B cell (primary cell): Measurements from ENCODE around the gene WDR7. TPM values are rescaled to one million over a fixed set of nuclear protein-coding genes. Genes with fewer than 3 reads are reported as not detected.

Experiments used
- ATAC-seq: fragments of 200-7000 bp; cut with Tn5 transposase; one replicate; pipeline ENCODE4 v1.10.0; 2021; ENCODE audit warnings: low read depth, mild to moderate bottlenecking, moderate number of reproducible peaks, moderate library complexity
- CTCF ChIA-PET: fragments of 350-600 bp; sonication (Branson Sonifier 250); formaldehyde crosslinking; loops from one replicate; lab custom pipeline; 2021; ENCODE audit warnings: antibody characterized with exemption, inconsistent platforms; lab: Charles Lee
- POLR2A ChIA-PET: fragments of 350-600 bp; sonication (Branson Sonifier 250); formaldehyde crosslinking; loops from one replicate; lab custom pipeline; 2021; ENCODE audit warnings: antibody characterized with exemption; lab: Charles Lee
- DNase-seq: peaks from one replicate; pipeline ENCODE4 v3.0.0; 2013
- H2AFZ ChIP-seq: 2 replicates; pipeline ENCODE4 v1.6.1; 2012; ENCODE audit warnings: mild to moderate bottlenecking, low read depth, low read length; ENCODE audit not compliant: insufficient read depth, poor library complexity, severe bottlenecking
- H3K27ac ChIP-seq, 2 donors: 1 replicate in 1 of 2; 2 replicates in 1 of 2; pipeline ENCODE4 v1.5.1; 2012 to 2013; ENCODE audit warnings: low read length in 2 of 2, mild to moderate bottlenecking in 2 of 2, moderate library complexity in 1 of 2
- H3K27me3 ChIP-seq, 4 experiments: fragments of 200-600 bp in 1 of 4; sonication (generic) in 1 of 4; replicated peaks in 1 of 4; 1 replicate in 2 of 4; 2 replicates in 2 of 4; pipeline versions ENCODE4 v1.6.1 to v1.7.0; 2013 to 2016; ENCODE audit warnings: low read length in 3 of 4, mild to moderate bottlenecking in 2 of 4, mixed read lengths in 1 of 4, moderate library complexity in 1 of 4; ENCODE audit not compliant: insufficient read depth in 4 of 4, control insufficient read depth in 3 of 4; ENCODE audit errors: control extremely low read depth in 1 of 4
- H3K36me3 ChIP-seq, 2 experiments: replicated peaks in 1 of 2; 1 replicate in 1 of 2; 2 replicates in 1 of 2; pipeline versions ENCODE4 v1.6.1 to v1.7.1; 2013; ENCODE audit warnings: low read length in 1 of 2; ENCODE audit not compliant: insufficient read depth in 2 of 2, control insufficient read depth in 1 of 2; ENCODE audit errors: control extremely low read depth in 1 of 2, extremely low read depth in 1 of 2
- H3K4me1 ChIP-seq, 2 donors: fragments of 200-600 bp in 1 of 2; sonication (generic) in 1 of 2; 1 replicate in 1 of 2; 2 replicates in 1 of 2; pipeline versions ENCODE4 v1.5.1 to v1.6.1; 2013 to 2017; ENCODE audit warnings: low read length in 2 of 2; ENCODE audit not compliant: control insufficient read depth in 2 of 2, insufficient read depth in 2 of 2
- H3K4me2 ChIP-seq: replicated peaks from 2 replicates; pipeline ENCODE3; 2012; ENCODE audit warnings: mild to moderate bottlenecking, low read depth, low read length; ENCODE audit not compliant: poor library complexity, severe bottlenecking
- H3K4me3 ChIP-seq, 5 experiments: fragments of 200-600 bp in 1 of 5; sonication (generic) in 1 of 5; 1 replicate in 3 of 5; 2 replicates in 2 of 5; pipeline versions ENCODE4 v1.5.1 to v1.7.0; 2011 to 2016; ENCODE audit warnings: low read length in 4 of 5, mild to moderate bottlenecking in 4 of 5, low read depth in 2 of 5, control low read depth in 1 of 5, moderate library complexity in 1 of 5; ENCODE audit not compliant: insufficient read depth in 1 of 5; ENCODE audit errors: control extremely low read depth in 1 of 5, extremely low read depth in 1 of 5
- H3K79me2 ChIP-seq: fragments of 200-600 bp; sonication (generic); one replicate; pipeline ENCODE4 v1.6.0; 2016; ENCODE audit warnings: low read length; ENCODE audit not compliant: control insufficient read depth, insufficient read depth
- H3K9ac ChIP-seq: fragments of 200-600 bp; sonication (generic); 2 replicates; pipeline ENCODE4 v1.6.1; 2017; ENCODE audit warnings: mild to moderate bottlenecking, low read length, moderate library complexity
- H3K9me3 ChIP-seq, 3 donors: one replicate each; pipeline versions ENCODE4 v1.6.1 to v1.7.1; 2013; ENCODE audit warnings: low read length in 2 of 3; ENCODE audit not compliant: control insufficient read depth in 2 of 3, insufficient read depth in 1 of 3; ENCODE audit errors: control extremely low read depth in 1 of 3
- H4K20me1 ChIP-seq: 2 replicates; pipeline ENCODE4 v1.6.0; 2012; ENCODE audit warnings: mild to moderate bottlenecking, low read length; ENCODE audit not compliant: insufficient read depth, control insufficient read depth, poor library complexity, severe bottlenecking
- H3K27ac Mint-ChIP-seq: one replicate; pipeline ENCODE4 v1.8.0; 2021; ENCODE audit warnings: mixed read lengths
- H3K27me3 Mint-ChIP-seq: one replicate; pipeline ENCODE4 v1.8.0; 2021; ENCODE audit warnings: mixed read lengths
- H3K4me1 Mint-ChIP-seq: one replicate; pipeline ENCODE4 v1.8.0; 2021; ENCODE audit warnings: mixed read lengths
- H3K4me3 Mint-ChIP-seq: one replicate; pipeline ENCODE4 v1.8.0; 2021; ENCODE audit warnings: mixed read lengths
- H3K9me3 Mint-ChIP-seq: one replicate; pipeline ENCODE4 v1.8.0; 2022; ENCODE audit warnings: mixed read lengths; ENCODE audit not compliant: insufficient read depth
- EZH2 ChIP-seq: IDR thresholded peaks from 2 replicates; pipeline ENCODE4 v1.6.1; 2012; ENCODE audit warnings: borderline replicate concordance, low read depth, mild to moderate bottlenecking, moderate library complexity, low read length; ENCODE audit not compliant: insufficient read depth, poor library complexity, severe bottlenecking
- WGBS: methylation state at CpG from one replicate; pipeline ENCODE4 v1.1.5; 2013; ENCODE audit warnings: missing lambda C conversion rate; ENCODE audit not compliant: insufficient coverage; 5-methylcytosine and 5-hydroxymethylcytosine counted together
- intact Hi-C: fragments of 100-400 bp; cut with micrococcal nuclease; formaldehyde crosslinking; loops from one replicate; pipeline ENCODE4 v1.10.0; 2022
- polyA plus RNA-seq: library from polyadenylated mRNA; depleted of rRNA; stranded (reverse); fragments of >200 nt; gene quantifications from 2 replicates; pipeline ENCODE4 v1.2.3, GENCODE V29; 2012
- total RNA-seq, 2 donors: library from RNA; stranded (reverse); fragments of 120-200 nt in 1 of 2; gene quantifications; 1 replicate in 1 of 2; 2 replicates in 1 of 2; pipeline versions ENCODE4 v1.2.3 to v1.2.4, GENCODE V29; 2013 to 2022
- TF ChIP-seq, protein P1 (sequence below): fragments of 200-600 bp; IDR thresholded peaks from one replicate; pipeline ENCODE4 v1.8.0; 2022; ENCODE audit warnings: antibody characterized with exemption, mild to moderate bottlenecking

Gene WDR7
- total and polyA plus RNA-seq, 2 donors (not counting 1 experiment from before 2014, with no cell fraction given) = 5.5 to 45.0 TPM

DNA sequence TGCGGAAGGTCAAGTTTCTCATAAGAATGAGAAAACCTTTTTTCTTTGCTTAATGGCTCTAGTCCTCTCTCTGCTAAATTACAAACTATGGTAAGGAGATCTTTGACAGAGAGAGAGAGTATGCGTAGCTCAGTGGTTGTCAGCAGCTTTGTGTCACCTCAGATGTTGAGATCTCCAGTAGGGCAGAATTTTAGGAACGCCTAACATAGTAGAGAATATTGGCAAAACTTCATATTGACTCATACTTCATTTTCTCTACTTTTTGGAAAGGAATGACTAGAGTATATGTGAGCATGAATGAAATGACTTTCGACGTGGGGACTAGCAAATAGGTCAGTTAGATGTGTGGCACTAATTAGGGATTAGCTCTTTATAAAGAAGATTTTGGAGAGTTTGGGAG is 64.0 kb downstream of the WDR7 start:
- 95% methylated on average over 2 of the region's 5 CpGs for WGBS
- Mint-ChIP-seq H3K4me1 (peaks cover 4% of the 10 kb centered on the region), H3K27me3 (no peaks in the 10 kb centered on the region), H3K9me3 (no peaks in the 10 kb centered on the region), H3K4me3 (no peak overlapping the region), H3K27ac (no peak overlapping the region)
- Histone ChIP-seq H3K9me3 (no peaks in the 10 kb centered on the region), H3K9ac (no peak overlapping the region), H3K4me2 (no peak overlapping the region), H3K27ac (no peak overlapping the region), H2AFZ (no peak overlapping the region), H4K20me1 (no peaks in the 10 kb centered on the region), H3K79me2 (no peaks in the 10 kb centered on the region), H3K4me1 (no peaks in the 10 kb centered on the region), H3K36me3 (peaks cover 0 to 8% of the 10 kb centered on the region in 2 experiments), H3K4me3 (no peak overlapping the region), H3K27me3 (no peaks in the 10 kb centered on the region)
- no peak for ATAC-seq
- CTCF ChIA-PET = interaction anchor here (1.7 kb wide), 1 partner anchor 13 kb away, joined by 9 read pairs; no protein-coding TSS in a partner anchor
- no peak for DNase-seq
- intact Hi-C loops = no loop called here
- POLR2A ChIA-PET = no interaction called here
- TF ChIP-seq EZH2 = no peak
- TF ChIP-seq, protein P1, sequence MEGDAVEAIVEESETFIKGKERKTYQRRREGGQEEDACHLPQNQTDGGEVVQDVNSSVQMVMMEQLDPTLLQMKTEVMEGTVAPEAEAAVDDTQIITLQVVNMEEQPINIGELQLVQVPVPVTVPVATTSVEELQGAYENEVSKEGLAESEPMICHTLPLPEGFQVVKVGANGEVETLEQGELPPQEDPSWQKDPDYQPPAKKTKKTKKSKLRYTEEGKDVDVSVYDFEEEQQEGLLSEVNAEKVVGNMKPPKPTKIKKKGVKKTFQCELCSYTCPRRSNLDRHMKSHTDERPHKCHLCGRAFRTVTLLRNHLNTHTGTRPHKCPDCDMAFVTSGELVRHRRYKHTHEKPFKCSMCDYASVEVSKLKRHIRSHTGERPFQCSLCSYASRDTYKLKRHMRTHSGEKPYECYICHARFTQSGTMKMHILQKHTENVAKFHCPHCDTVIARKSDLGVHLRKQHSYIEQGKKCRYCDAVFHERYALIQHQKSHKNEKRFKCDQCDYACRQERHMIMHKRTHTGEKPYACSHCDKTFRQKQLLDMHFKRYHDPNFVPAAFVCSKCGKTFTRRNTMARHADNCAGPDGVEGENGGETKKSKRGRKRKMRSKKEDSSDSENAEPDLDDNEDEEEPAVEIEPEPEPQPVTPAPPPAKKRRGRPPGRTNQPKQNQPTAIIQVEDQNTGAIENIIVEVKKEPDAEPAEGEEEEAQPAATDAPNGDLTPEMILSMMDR = no peak

- intact Hi-C loops = no loop called here
- POLR2A ChIA-PET = interaction anchor here (0.5 kb wide), 1 partner anchor 108 kb away, joined by 6 read pairs; no protein-coding TSS in a partner anchor
- no peaks in the 10 kb centered on the region for H3K79me2 ChIP-seq
- no peak overlapping the region for H3K4me3 Mint-ChIP-seq
- H3K4me3 ChIP-seq = no peak overlapping the region
- no peaks in the 10 kb centered on the region for H3K9me3 ChIP-seq
- H3K4me2 ChIP-seq = no peak overlapping the region
- CTCF ChIA-PET = no interaction called here
- H4K20me1 ChIP-seq = no peaks in the 10 kb centered on the region
- WGBS = no CpG with 5 or more reads among the region's 2 CpGs
- no peak overlapping the region for H3K27ac Mint-ChIP-seq
- no peaks in the 10 kb centered on the region for H3K9me3 Mint-ChIP-seq
- peaks cover 0 to 8% of the 10 kb centered on the region in 2 experiments for H3K36me3 ChIP-seq
- no peak overlapping the region for H2AFZ ChIP-seq
- TF ChIP-seq, protein P1 = no peak
- TF ChIP-seq EZH2 = no peak
- ATAC-seq (no peak), DNase-seq (no peak)
- no peak overlapping the region for H3K27ac ChIP-seq
- no peaks in the 10 kb centered on the region for H3K27me3 ChIP-seq
- no peaks in the 10 kb centered on the region for H3K4me1 ChIP-seq
- H3K27me3 Mint-ChIP-seq = no peaks in the 10 kb centered on the region
- H3K4me1 Mint-ChIP-seq = peaks cover 4% of the 10 kb centered on the region
- no peak overlapping the region for H3K9ac ChIP-seq
Measured at GRCh38 chr18:56716692-56717146, 65.6 kb downstream of the WDR7 start.
